SU-DHL-6 (cell line): Measurements from ENCODE around the gene HIPK2.

Experiments
- EZH2phosphoT487 ChIP-seq: fragments of 200-600 bp; sonication (generic), shearing (Covaris generic); conservative IDR thresholded peaks from 2 replicates; pipeline ENCODE4 v1.6.1; 2018; ENCODE audit warnings: mild to moderate bottlenecking, antibody characterized with exemption, low read length, moderate library complexity, mixed read lengths
- TF ChIP-seq, protein P1 (sequence below): fragments of 200-600 bp; sonication (generic); IDR thresholded peaks from one replicate; pipeline ENCODE4 v1.5.1; 2017; ENCODE audit warnings: antibody characterized with exemption, mild to moderate bottlenecking, low read length, moderate library complexity; ENCODE audit not compliant: insufficient read depth, poor library complexity, severe bottlenecking

GRCh38 chr7:139648941-139649425 lies 128.8 kb downstream of the HIPK2 start:
- TF ChIP-seq, protein P1, sequence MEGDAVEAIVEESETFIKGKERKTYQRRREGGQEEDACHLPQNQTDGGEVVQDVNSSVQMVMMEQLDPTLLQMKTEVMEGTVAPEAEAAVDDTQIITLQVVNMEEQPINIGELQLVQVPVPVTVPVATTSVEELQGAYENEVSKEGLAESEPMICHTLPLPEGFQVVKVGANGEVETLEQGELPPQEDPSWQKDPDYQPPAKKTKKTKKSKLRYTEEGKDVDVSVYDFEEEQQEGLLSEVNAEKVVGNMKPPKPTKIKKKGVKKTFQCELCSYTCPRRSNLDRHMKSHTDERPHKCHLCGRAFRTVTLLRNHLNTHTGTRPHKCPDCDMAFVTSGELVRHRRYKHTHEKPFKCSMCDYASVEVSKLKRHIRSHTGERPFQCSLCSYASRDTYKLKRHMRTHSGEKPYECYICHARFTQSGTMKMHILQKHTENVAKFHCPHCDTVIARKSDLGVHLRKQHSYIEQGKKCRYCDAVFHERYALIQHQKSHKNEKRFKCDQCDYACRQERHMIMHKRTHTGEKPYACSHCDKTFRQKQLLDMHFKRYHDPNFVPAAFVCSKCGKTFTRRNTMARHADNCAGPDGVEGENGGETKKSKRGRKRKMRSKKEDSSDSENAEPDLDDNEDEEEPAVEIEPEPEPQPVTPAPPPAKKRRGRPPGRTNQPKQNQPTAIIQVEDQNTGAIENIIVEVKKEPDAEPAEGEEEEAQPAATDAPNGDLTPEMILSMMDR: no peak
- no peak for TF ChIP-seq EZH2phosphoT487
